KOPT-K1 (cell line): ENCODE measurements around the gene GNA12.

Experiments
- H3K27ac ChIP-seq: fragments of 200-600 bp; sonication (generic); 2 replicates; pipeline ENCODE4 v1.5.1; 2016; ENCODE audit warnings: antibody characterized with exemption, mild to moderate bottlenecking, low read depth, low read length; ENCODE audit not compliant: poor library complexity, severe bottlenecking
- H3K36me3 ChIP-seq: fragments of 200-600 bp; sonication (generic); 2 replicates; pipeline ENCODE4 v1.5.1; 2017; ENCODE audit warnings: antibody characterized with exemption, mild to moderate bottlenecking, low read length, moderate library complexity; ENCODE audit not compliant: insufficient read depth
- H3K9me3 ChIP-seq: fragments of 200-600 bp; sonication (generic); 2 replicates; pipeline ENCODE4 v1.5.1; 2017; ENCODE audit warnings: antibody characterized with exemption, low read length, mild to moderate bottlenecking; ENCODE audit not compliant: insufficient read depth, poor library complexity, severe bottlenecking

GNA12 gene

DNA sequence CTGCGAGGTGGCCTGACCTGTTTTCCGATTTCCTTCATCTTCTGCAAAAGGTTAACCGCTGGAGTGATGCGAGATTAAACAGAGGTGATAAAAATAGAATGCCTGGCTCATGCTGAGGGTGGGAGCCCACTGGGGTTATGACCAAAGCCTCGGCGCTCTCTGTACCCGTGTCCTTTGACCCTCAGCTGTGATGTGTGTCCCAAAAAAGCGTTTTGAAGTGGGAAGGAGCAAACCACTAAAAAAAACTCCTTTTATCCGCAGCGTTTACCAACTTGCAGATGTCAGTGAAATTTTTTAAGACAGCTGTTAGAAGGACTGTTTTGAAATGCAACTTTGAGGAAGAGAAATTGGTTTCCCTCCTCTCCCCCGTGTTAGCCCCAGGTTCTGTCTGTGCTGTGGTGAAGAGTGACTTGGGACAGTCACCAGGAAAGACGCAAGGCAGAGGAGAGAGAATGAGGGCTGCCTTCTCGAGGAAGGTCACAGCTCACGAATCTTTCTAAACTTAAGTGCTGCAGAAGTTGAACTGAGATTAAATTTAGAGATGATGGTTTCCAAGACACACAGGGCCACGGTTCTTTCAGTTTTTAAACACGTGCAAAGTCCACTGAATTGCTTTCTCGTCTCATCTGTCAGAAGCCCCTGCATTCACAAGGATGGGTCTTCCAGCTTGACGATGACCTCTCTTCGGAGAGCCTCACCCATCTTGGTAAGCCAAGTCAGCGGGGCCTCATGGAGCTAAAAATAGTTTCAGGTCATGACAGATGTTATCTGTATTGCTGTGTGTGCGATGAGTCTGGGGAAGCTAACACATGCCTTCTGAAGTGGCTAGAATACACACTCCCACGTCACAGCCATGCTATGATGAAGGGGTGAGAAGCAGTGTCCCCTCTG, 128.5 kb downstream of the GNA12 start:
- Histone ChIP-seq H3K27ac (no peak overlapping the region), H3K36me3 (no peaks in the 10 kb centered on the region), H3K9me3 (no peaks in the 10 kb centered on the region)

DNA sequence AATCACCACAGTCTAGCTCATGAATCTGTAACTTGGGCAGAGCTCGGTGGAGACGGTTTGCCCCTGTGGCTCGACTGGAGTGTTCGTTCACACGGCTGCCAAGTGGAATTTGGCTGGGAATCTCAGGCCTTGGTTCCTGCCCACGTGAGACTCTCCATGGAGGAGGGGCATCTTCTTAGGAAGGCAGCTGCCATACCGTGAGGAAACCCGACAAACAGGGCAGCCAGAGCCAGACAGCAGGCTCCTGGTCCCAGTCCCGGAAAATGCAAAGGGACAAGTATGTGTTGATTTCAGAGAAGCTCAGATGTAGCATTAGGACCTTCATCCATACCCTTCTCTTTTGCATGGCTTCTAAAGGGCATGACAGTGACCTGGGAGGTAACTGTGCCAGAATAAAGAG, 129.5 kb downstream of the GNA12 start:
- Histone ChIP-seq H3K36me3 (no peaks in the 10 kb centered on the region), H3K27ac (no peak overlapping the region), H3K9me3 (no peaks in the 10 kb centered on the region)

DNA sequence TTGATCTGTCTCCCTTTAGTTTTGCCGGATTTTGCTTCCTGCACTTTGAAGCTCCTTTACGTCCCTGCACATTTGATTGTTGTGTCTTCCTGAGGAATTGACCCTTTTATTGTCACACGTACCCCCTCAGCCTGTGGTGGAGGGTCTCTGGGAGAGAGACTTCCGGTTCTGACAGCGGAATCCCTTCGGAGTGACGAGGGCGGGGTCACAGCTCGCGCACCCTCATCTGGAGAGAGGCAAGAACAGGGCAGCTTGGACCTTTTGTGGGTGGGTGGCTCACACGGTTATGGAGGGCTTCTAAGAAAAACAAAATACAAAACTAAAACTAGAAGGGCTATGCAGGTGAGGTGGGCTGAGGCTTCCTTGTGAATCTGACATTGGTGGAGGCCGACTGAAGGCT, 130.1 kb downstream of the GNA12 start:
- Histone ChIP-seq H3K27ac (no peak overlapping the region), H3K36me3 (no peaks in the 10 kb centered on the region), H3K9me3 (no peaks in the 10 kb centered on the region)

DNA sequence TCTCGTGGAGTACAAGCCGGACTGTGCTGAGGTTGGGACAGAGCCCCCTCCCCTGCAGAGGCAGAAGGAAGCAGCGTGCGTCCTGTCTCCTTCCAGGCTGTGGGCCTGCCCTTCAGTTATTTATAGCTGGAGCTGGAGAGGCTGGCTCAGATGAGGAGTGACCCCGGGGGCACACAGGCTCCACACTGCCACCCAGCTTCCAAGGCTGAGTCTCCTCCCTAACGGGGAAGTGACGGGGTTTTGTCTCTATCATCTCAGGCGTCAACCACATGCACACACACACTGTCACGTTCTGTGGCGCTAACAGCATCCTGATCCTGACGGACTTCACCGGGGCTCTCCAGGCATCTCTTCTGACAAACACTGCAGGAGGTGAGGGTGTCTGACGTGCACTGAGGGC, 130.7 kb downstream of the GNA12 start:
- H3K36me3 ChIP-seq: no peaks in the 10 kb centered on the region
- no peaks in the 10 kb centered on the region for H3K9me3 ChIP-seq
- H3K27ac ChIP-seq: no peak overlapping the region

DNA sequence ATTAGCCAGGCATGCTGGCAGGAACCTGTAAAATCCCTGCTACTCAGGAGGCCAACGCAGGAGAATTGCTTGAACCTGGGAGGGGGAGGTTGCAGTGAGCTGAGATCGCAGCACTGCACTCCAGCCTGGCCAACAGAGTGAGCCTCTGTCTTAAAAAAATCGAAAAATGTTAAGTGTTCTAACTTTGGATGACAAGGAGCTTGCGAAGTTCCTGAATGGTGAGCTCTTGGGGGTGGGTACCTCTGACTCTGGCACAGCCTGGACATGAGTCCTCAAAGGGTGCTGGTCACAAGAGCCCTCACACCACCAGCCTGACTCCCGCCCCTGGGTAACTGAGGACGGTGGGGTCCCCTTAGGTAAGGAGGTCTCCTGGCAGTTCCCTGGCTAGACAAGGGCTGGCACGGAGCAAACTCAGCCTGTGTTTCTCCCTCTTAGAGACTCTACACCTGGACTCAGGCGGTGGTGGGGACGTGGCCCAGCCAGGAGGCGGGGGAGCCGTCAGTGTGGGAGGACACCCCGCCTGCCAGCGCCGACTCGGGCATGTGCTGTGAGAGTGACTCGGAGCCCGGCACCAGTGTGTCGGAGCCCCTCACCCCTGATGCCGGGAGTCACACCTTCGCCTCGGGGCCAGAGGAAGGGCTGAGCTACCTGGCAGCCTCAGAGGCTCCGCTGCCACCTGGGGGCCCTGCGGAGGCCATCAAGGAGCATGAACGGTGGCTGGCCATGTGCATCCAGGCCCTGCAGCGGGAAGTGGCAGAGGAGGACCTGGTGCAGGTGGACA, 132.0 kb downstream of the GNA12 start:
- Histone ChIP-seq H3K27ac (no peak overlapping the region), H3K9me3 (no peaks in the 10 kb centered on the region), H3K36me3 (no peaks in the 10 kb centered on the region)

DNA sequence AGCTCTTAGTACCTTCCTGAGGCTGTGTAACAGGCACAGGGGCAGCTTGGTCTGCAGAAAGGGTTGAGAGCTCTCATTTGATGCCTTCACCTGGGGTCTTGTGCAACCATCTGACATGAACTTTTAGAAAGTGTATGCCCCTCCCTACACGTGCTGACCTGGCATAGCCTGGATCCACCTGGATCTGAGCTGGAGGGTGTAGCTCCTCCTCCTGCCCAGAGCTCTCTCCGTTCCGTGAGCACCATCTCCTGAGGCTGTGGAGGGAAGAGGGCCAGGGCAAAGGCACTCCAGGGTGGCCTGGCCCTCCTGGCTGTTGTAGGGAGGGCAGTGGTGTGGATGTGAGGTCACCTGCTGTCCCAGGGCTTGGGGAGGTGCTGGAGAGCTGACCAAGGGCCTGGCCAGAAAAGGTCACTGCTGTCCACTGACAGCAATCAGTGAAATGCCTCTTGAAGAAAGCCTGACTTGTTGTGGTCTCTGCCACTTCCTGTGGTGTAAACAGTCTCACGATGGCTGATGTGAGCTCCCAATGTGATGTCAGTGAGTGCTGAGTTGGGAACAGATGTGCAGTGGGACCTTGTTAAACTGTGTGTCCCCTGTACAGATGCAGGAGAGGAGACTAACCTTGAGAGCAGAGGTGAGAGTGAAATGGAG, 133.1 kb downstream of the GNA12 start:
- Histone ChIP-seq H3K27ac (no peak overlapping the region), H3K9me3 (no peaks in the 10 kb centered on the region), H3K36me3 (no peaks in the 10 kb centered on the region)

DNA sequence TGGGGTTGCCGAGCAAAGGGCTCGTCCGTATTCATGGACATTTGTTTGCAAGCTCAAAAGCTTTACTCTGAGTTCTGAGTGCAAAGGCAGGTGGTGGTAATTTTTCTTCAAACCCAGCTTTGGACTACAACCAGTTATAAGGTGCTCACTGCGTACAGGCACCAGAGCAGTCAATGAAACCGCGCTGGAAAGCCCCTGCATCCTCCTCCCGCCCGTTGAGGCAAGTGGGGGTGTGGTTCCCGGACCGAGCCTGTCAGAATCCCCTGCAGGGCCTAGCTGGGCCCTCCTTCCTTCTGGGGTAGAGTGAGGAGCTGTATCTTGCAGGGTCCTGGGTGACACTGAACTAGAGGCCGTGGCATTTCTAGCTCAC, 133.8 kb downstream of the GNA12 start:
- Histone ChIP-seq H3K9me3 (peaks cover 1% of the 10 kb centered on the region), H3K36me3 (no peaks in the 10 kb centered on the region), H3K27ac (no peak overlapping the region)

DNA sequence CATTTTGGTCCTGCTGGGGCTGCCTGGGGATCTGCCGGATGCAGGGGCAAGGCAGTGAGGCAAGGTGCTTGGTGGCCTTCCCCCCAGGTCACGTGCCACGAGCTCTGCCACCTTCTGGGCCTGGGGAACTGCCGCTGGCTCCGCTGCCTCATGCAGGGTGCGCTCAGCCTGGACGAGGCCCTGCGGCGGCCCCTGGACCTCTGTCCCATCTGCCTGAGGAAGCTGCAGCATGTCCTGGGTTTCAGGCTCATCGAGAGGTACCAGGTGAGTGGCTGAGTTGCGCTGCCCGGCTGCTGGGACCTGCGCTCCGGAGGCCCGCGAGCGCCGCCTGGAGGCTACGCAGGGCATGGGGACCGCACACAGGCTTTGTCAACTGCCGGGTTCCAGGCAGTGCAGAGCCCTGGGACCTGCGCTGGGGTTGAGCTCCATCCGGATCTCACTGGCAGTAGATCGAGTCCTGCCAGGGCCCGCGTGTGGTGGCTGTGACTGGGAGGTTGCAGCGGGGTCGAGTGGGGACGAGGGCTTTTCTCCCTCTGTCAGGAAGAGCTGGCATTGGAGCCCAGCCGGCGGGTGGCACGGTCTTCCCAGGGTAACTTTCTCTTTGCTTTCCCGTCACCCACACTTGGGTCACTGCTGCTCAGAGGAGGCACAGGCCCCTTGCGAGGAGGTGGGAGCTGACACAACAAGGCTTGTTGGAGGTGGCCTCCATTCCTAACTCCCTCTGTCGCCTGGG, 134.4 kb downstream of the GNA12 start:
- Histone ChIP-seq H3K36me3 (no peaks in the 10 kb centered on the region), H3K9me3 (peaks cover 5% of the 10 kb centered on the region), H3K27ac (no peak overlapping the region)

DNA sequence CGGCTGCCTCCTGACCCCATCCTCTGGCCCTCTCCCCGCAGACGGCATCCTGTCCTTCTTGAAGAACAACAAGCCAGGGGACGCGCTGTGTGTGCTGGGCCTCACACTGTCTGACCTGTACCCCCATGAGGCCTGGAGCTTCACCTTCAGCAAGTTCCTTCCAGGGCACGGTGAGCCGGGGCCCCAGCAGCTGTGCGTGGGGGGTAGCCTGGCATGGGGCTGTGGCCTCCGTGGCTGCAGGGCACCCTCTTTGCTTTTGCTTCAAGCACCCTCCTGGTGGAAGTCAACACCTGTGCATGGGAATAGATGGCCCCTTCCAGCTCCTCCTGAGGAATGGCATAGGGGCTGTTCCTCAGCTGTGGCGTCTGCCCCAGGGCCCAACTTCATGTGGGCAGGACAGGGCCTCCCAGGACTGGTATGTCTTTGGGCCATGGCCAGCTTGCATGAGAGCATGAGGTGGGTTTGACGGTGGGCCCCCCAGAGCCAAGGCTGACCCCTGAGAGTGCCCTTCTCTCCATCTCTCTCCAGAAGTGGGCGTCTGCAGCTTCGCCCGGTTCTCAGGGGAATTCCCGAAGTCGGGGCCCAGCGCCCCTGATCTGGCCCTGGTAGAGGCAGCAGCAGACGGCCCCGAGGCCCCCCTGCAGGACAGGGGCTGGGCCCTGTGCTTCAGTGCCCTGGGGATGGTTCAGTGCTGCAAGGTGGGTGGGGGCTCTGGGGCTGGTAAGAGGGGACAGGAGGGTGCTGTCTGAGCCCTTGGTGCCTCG, 135.4 kb downstream of the GNA12 start:
- H3K9me3 ChIP-seq: peaks cover 5% of the 10 kb centered on the region
- H3K27ac ChIP-seq: no peak overlapping the region
- H3K36me3 ChIP-seq: no peaks in the 10 kb centered on the region

DNA sequence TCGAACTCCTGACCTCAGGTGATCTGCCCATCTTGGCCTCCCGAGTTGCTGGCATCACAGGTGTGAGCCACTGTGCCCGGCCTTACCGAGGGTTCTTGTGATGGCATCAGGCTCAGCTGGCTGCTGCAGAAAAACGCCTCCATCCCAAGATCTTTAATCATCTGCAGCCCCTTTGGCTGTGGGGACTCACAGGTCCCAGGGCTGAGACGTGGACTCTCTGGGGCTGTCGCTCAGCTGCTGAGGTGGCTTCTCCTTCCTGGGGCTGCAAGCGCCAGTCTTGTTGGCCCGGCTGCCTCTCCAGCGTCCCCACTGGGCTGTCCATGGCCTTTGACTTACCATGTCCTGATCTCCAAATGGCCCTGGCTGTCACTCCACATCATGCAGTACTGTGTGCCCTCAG, 136.1 kb downstream of the GNA12 start:
- Histone ChIP-seq H3K36me3 (no peaks in the 10 kb centered on the region), H3K27ac (no peak overlapping the region), H3K9me3 (peaks cover 5% of the 10 kb centered on the region)

DNA sequence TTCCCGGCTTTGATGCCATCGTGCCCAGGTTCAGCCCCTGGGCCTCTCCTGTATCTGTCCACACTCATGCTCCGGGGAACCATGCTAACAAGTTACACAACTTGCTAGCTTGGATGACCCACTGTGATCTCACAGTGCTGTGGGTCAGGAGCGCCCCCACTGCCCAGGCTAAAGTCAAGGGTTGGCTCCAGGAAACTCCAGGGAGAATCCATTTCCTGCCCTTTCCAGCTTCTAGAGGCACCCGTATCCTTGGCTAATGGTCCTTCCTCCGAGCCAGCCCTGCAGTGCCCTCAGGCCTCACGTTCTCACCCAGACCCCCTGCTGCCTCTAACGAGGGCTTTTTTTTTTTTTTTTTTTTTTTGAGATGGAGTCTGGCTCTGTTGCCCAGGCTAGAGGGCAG, 136.6 kb downstream of the GNA12 start:
- peaks cover 5% of the 10 kb centered on the region for H3K9me3 ChIP-seq
- H3K27ac ChIP-seq: no peak overlapping the region
- no peaks in the 10 kb centered on the region for H3K36me3 ChIP-seq

DNA sequence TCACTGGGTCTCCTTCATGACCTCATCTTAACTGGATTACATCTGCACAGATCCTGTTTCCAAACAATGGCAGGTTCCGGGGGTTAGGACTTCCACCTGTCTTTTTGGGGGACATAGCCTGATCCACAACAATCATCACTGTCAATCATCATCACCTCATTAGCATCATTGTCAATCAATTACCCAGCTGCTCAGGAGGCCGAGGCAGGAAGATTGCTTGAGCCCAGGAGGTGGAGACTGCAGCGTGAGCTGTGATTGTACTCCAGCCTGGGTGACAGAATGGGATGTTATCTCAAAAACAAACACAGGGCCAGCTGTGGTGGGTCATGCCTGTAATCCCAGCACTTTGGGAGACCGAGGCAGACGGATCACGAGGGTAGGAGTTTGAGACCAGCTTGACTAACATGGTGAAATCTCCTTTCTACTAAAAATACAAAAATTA, 137.4 kb downstream of the GNA12 start:
- H3K27ac ChIP-seq: no peak overlapping the region

DNA sequence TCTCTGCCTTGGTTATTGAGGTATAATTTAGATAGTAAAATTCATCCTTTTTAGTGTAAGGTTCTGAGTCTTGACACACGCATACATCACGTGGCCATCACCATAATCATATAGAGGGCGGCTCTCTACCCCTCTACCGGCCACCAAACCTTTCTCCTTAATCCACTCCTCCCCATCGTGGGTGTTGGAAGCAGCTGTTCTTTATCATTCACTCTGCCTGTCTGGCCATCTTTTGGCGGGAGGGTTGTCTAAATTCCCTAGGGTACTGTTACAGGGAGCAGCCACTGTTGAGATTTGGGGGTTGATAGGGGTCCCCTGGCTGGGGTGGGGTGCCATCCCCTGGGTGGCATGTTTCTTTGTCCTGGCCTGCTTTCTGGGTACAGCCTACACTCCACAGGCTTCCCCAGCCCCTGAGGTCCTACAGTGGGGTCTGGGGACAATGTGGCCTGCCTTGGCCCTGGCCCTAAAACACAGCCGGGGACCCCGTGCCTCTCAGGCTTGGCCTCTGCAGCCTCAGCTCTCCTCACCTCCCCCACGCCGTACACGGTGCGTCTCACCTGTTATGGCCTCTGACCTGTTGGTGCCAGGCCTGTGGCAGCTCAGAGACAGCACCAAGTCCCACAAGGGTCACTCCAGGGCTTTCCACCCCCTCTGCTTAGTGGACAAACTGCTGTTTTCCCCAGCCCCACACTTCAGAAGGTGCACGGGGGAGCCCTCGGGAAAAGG, 138.6 kb downstream of the GNA12 start:
- Histone ChIP-seq H3K36me3 (no peaks in the 10 kb centered on the region), H3K9me3 (peaks cover 5% of the 10 kb centered on the region), H3K27ac (no peak overlapping the region)

More for the DNA sequence above, 137.4 kb downstream of the GNA12 start:
- Histone ChIP-seq H3K9me3 (peaks cover 5% of the 10 kb centered on the region), H3K36me3 (no peaks in the 10 kb centered on the region)

DNA sequence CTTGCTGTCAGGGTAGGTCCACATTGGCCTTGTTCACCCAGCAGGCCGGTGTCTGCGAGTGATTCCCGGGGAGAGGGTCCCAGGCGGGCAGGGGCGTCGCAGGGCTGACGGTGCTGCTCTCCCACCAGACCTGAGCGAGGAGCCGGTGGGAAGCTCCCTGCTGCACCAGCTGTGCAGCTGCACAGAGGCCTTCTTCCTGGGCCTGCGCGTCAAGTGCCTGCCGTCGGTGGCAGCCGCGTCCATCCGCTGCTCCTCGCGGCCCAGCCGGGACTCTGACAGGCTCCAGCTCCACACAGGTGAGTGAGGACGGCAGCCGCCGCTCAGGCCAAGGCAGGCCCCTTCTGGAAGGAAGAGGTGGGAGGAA, 141.5 kb downstream of the GNA12 start:
- Histone ChIP-seq H3K36me3 (no peaks in the 10 kb centered on the region), H3K27ac (no peak overlapping the region), H3K9me3 (peaks cover 5% of the 10 kb centered on the region)
